HG03139 (cell line): Measurements from ENCODE around the gene SLC7A8.

Experiments used
- ATAC-seq: cut with Tn5 transposase; IDR thresholded peaks from one replicate; pipeline ENCODE4 v1.9.1; 2021; ENCODE audit not compliant: unreplicated experiment

The SLC7A8 gene

GRCh38 chr14:23183158-23183470 lies 346 bp downstream of the SLC7A8 start:
- no peak for ATAC-seq

GRCh38 chr14:23182372-23183157 lies 895 bp downstream of the SLC7A8 start:
- ATAC-seq = no peak

GRCh38 chr14:23181946-23182345 lies 1.5 kb downstream of the SLC7A8 start:
- ATAC-seq = no peak

- ATAC-seq = no peak
Observed at GRCh38 chr14:23181453-23181852, 2.0 kb downstream of the SLC7A8 start.

GRCh38 chr14:23177181-23177580 lies 6.3 kb downstream of the SLC7A8 start:
- ATAC-seq = no peak

GRCh38 chr14:23175823-23176222 lies 7.6 kb downstream of the SLC7A8 start:
- no peak for ATAC-seq

GRCh38 chr14:23174296-23175184 lies 8.9 kb downstream of the SLC7A8 start:
- no peak for ATAC-seq

- no peak for ATAC-seq
Observed at GRCh38 chr14:23173796-23174195, 9.7 kb downstream of the SLC7A8 start.

GRCh38 chr14:23173031-23173430 lies 10.4 kb downstream of the SLC7A8 start:
- no peak for ATAC-seq

GRCh38 chr14:23172574-23172973 lies 10.9 kb downstream of the SLC7A8 start:
- ATAC-seq = no peak

- ATAC-seq = no peak
Observed at GRCh38 chr14:23172096-23172495, 11.4 kb downstream of the SLC7A8 start.

- ATAC-seq = no peak
Observed at GRCh38 chr14:23171222-23171975, 12.1 kb downstream of the SLC7A8 start.

- ATAC-seq = no peak
Observed at GRCh38 chr14:23169622-23170021, 13.8 kb downstream of the SLC7A8 start.

- ATAC-seq = no peak
Observed at GRCh38 chr14:23168246-23168645, 15.2 kb downstream of the SLC7A8 start.

- no peak for ATAC-seq
Observed at GRCh38 chr14:23167116-23167847, 16.2 kb downstream of the SLC7A8 start.

GRCh38 chr14:23164949-23165348 lies 18.5 kb downstream of the SLC7A8 start:
- ATAC-seq = no peak

GRCh38 chr14:23164250-23164649 lies 19.2 kb downstream of the SLC7A8 start:
- no peak for ATAC-seq

GRCh38 chr14:23163830-23164229 lies 19.6 kb downstream of the SLC7A8 start:
- no peak for ATAC-seq

GRCh38 chr14:23162800-23163199 lies 20.7 kb downstream of the SLC7A8 start:
- no peak for ATAC-seq

- no peak for ATAC-seq
Observed at GRCh38 chr14:23162005-23162404, 21.5 kb downstream of the SLC7A8 start.
